GM06990 (cell line): Measurements from ENCODE around the gene GABRR2.
"Not testable (repeated sequence)": the region's sequence is repeated elsewhere in the genome, so short reads cannot be mapped to it uniquely, and the experiment has no call there.

Source experiments
- DNase-seq: peaks from one replicate; pipeline ENCODE4 v3.0.0-alpha.2; 2011; ENCODE audit not compliant: insufficient read length; ENCODE audit errors: extremely low read depth
- H3K27me3 ChIP-seq: replicated peaks from 2 replicates; pipeline ENCODE4 v1.6.0; 2011; ENCODE audit warnings: low read length; ENCODE audit not compliant: control insufficient read depth, insufficient read depth
- H3K36me3 ChIP-seq: 2 replicates; pipeline ENCODE4 v1.5.1; 2011; ENCODE audit warnings: low read length; ENCODE audit not compliant: control insufficient read depth, insufficient read depth
- H3K4me3 ChIP-seq: replicated peaks from 2 replicates; pipeline ENCODE4 v1.5.1; 2011; ENCODE audit warnings: low read depth, mild to moderate bottlenecking, control low read depth, low read length
- TF ChIP-seq, protein P1 (sequence below): IDR thresholded peaks from 2 replicates; pipeline ENCODE4 v1.5.1; 2011; ENCODE audit warnings: low read length, control low read depth, mild to moderate bottlenecking, inconsistent platforms; ENCODE audit not compliant: insufficient read depth, poor library complexity, severe bottlenecking

GABRR2 gene

DNA sequence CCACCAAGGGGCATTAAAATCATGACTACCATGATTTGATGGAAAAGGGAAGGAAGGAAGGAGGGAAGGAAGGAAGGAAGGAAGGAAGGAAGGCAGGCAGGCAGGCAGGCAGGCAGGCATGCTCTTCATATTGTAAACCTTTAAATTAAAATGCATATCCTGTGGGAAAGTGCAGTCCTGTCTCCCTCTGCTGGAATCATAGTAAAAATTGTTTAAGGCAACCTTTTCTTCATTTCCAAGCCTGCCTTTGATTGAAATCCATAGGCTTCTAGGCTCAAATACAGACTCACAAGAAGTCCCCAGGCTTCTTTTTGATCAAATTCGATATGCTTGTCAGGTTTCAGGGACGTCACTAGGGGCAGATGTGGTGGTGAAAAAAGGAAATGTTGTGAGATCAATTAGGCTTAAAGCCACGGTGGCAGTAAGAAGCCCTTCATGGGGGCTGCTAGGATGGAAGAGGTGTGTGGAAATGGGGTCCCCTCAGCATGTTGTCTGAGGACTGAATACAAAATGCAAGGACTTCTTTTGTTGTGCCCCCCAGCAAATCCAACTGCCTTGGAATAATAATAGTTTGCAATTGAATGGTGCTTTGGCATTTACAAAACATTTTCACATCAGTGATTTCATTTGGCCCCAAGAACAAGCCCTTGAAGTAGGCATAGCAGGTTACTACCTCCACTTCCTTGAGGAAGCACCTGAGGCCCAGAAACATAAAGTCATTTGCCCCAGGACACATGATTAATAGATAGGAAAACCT, 72.3 kb downstream of the GABRR2 start:
- Histone ChIP-seq H3K27me3 (no peaks in the 10 kb centered on the region), H3K4me3 (no peak overlapping the region), H3K36me3 (no peaks in the 10 kb centered on the region)
- TF ChIP-seq, protein P1, sequence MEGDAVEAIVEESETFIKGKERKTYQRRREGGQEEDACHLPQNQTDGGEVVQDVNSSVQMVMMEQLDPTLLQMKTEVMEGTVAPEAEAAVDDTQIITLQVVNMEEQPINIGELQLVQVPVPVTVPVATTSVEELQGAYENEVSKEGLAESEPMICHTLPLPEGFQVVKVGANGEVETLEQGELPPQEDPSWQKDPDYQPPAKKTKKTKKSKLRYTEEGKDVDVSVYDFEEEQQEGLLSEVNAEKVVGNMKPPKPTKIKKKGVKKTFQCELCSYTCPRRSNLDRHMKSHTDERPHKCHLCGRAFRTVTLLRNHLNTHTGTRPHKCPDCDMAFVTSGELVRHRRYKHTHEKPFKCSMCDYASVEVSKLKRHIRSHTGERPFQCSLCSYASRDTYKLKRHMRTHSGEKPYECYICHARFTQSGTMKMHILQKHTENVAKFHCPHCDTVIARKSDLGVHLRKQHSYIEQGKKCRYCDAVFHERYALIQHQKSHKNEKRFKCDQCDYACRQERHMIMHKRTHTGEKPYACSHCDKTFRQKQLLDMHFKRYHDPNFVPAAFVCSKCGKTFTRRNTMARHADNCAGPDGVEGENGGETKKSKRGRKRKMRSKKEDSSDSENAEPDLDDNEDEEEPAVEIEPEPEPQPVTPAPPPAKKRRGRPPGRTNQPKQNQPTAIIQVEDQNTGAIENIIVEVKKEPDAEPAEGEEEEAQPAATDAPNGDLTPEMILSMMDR: peak; percentile 36
- no peak for DNase-seq

DNA sequence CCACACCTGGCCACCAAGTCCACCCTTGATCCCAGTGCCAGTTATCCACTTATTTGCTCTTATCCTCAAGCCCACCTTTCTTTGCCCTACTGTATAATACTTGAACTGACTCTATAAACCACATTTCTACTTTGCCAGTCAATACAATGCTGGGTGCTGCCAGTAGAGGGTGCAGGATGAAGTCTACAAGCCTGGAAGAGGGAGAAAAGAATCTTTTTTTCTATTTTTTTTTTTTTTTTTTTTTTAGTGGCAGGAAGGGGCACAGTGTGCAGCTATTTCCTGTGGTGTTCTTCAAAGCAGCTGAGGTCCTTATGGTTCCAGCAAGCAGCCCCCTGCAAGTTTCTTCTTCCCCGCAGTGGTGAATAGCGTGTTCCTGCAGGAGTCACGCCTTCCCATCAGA, 75.8 kb downstream of the GABRR2 start:
- H3K4me3 ChIP-seq: no peak overlapping the region
- no peaks in the 10 kb centered on the region for H3K27me3 ChIP-seq
- TF ChIP-seq, protein P1: peak; percentile 65
- DNase-seq: no peak
- no peaks in the 10 kb centered on the region for H3K36me3 ChIP-seq

DNA sequence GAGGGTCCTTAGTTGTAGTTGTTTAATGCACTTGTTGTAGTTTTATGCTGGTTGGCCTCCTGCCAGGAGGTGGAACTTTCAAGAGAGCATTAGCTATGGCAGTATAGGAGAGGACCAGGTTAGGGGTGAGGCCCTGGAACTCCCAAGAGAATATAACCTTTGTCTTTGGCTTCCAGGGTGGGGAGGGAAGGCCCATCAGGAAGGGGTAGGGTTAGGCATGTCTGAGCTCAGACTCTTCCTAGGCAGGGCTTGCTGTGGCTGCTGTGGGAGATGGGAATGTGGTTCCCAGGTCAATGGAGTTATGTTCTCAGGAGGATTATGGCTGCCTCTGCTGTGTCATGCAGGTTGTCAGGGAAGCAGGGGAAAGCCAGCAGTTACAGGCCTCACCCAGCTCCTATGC, 77.9 kb downstream of the GABRR2 start:
- H3K27me3 ChIP-seq: no peaks in the 10 kb centered on the region
- TF ChIP-seq, protein P1: no peak
- DNase-seq: no peak
- H3K4me3 ChIP-seq: no peak overlapping the region
- no peaks in the 10 kb centered on the region for H3K36me3 ChIP-seq

DNA sequence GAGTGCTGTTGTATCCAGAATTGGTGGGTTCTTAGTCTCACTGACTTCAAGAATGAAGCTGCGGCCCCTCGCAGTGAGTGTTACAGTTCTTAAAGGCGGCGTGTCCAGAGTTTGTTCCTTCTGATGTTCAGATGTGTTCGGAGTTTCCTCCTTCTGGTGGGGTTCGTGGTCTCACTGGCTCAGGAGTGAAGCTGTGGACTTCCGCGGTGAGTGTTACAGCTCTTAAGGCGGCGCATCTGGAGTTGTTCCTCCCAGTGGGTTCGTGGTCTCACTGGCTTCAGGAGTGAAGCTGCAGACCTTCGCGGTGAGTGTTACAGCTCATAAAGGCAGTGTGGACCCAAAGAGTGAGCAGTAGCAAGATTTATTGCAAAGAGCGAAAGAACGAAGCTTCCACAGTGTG, 81.5 kb downstream of the GABRR2 start:
- not testable (repeated sequence) for DNase-seq

DNA sequence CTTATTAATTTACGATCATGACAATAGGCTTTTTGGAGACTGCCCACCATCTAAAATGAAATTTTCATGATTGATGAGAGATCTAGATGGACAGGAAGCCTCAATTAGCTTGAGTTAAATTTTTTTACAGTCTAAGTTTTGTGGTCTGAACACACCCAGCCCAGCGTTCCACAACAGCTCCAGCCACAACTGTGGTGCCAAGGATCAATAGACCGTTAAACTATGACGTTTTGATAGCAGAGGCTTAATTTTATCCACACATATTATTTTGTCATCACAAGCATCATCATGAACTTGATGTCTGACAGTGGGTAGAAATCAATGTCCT, 92.4 kb downstream of the GABRR2 start:
- TF ChIP-seq, protein P1: no peak
- Histone ChIP-seq H3K4me3 (no peak overlapping the region), H3K27me3 (no peaks in the 10 kb centered on the region), H3K36me3 (no peaks in the 10 kb centered on the region)
- DNase-seq: no peak

More for the DNA sequence above, 81.5 kb downstream of the GABRR2 start:
- H3K4me3 ChIP-seq, H3K36me3 ChIP-seq, H3K27me3 ChIP-seq: not testable (repeated sequence)

DNA sequence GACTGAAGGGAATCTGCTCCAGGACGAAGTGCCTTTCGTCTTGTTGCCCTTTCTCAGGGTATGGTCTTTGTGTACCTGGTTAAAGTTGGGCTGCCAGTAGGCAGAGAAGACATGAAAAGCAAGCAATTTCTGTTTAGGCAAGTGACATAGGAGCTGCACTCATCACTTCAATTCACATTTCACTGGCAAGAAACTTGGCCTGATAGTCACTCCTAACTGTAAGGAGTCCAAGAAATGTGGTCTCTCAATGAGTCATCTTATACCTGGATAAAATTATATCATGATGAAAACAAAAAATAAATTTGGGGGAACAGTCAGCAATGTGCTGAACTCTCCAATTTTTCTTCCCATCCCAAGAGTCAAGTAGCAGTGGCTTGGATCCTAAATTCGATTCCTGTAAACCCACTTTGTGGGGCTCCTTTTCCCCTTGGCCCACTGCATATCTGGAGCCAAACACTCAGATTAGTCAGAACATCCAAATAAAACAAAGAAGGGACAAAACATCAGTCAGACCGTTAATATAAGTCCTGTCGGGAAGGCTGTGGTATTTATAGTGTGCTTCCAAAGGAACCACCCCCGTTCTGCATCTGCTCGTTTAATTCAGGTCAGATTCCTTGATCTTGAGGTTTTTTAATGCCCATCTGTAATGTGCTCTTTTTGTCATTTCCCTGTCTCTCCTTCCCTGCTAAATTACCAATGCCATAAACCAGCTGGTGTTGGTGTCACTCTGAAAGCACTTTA, 93.0 kb downstream of the GABRR2 start:
- no peak overlapping the region for H3K4me3 ChIP-seq
- no peak for DNase-seq
- no peaks in the 10 kb centered on the region for H3K27me3 ChIP-seq
- TF ChIP-seq, protein P1: no peak
- no peaks in the 10 kb centered on the region for H3K36me3 ChIP-seq
